GM13976 (cell line): ENCODE results near the gene TMEM214.

Source experiments
- DNase-seq: peaks from one replicate; pipeline ENCODE4 v3.0.0; 2012; ENCODE audit warnings: low spot score
- CTCF ChIP-seq: IDR thresholded peaks from 2 replicates; pipeline ENCODE4 v1.5.1; 2012; ENCODE audit warnings: borderline replicate concordance, mild to moderate bottlenecking; ENCODE audit not compliant: insufficient read depth; ENCODE audit errors: extremely low read depth, missing control alignments, control extremely low read depth
- in situ Hi-C: fragments of 300-500 bp; cut with MboI; formaldehyde crosslinking; loops from one replicate; pipeline ENCODE4 v1.12.0; 2022; ENCODE audit warnings: low sequenced_read_pairs, mixed read lengths, inconsistent platforms; ENCODE audit not compliant: unreplicated experiment

The TMEM214 gene

GRCh38 chr2:27001950-27002349 is 30.8 kb upstream of the TMEM214 start:
- DNase-seq = no peak
- in situ Hi-C loops = no loop called here
- no peak for TF ChIP-seq CTCF

GRCh38 chr2:27003007-27003406 is 29.8 kb upstream of the TMEM214 start:
- in situ Hi-C loops = no loop called here
- no peak for TF ChIP-seq CTCF
- DNase-seq = no peak

- in situ Hi-C loops = no loop called here
- TF ChIP-seq CTCF = no peak
- DNase-seq = no peak
Measured at GRCh38 chr2:27003857-27004256, 28.9 kb upstream of the TMEM214 start.

DNA sequence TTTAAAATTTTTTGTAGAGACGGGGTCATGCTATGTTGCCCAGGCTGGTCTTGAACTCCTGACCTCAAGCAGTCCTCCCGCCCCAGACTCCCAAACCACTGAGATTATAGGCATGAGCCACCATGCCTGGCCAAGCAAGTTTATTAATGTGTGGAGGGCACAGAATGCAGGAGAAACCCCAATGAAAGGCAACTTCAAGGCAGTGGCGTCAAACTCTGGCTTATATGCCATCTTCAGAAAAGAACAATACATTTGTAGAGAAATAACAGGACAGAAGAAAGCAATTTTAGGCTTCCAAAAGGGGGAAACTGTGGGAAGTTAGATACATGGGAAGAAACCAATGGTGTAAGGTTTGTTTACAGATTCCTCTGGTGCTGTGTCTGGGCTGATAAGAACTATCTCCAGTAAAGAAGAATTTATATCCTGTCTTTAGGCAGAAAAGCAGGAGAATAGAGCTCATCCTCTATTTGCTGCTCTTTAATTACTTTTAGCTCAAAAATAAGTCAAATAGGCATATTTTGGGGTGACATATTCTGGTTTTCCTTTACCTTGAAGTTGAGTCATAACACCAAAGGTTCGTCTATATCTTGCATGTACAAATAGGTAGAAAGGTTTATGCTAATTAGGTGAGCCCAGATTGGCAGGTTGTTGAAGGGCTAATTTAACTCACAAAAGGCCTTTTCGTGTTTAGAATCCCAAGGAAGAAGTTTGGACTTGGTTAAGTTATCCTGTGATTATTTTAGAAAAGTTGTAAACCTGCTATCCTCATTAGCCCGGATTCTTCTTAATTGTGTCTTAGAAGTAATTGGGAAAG is 26.0 kb upstream of the TMEM214 start:
- no peak for TF ChIP-seq CTCF
- no peak for DNase-seq
- in situ Hi-C loops = no loop called here

GRCh38 chr2:27007416-27008374 is 25.1 kb upstream of the TMEM214 start:
- no peak for TF ChIP-seq CTCF
- in situ Hi-C loops = no loop called here
- DNase-seq = no peak

DNA sequence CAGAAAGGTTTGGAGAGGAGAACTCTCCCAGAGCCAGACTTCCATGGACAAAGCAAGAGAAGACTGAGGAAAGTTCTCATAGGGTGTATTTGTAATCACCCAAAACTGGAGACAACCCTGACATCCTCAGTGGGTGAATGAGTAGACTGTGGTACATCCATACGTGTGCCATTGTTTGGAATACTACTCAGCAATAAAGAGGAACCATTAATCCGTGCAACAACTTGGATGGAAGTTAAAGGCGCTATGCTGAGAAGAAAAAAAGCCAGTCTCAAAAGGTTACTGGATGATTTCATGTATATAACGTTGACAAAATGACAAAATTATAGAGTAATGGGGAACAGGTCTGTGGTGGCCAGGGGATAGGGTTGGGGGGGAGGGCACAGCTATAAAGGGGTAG is 24.1 kb upstream of the TMEM214 start:
- DNase-seq = no peak
- in situ Hi-C loops = no loop called here
- no peak for TF ChIP-seq CTCF
